Panc1 (cell line): ENCODE results near the gene PRKACA. TPM values are rescaled to one million over a fixed set of nuclear protein-coding genes. Genes with fewer than 3 reads are reported as not detected.

ENCODE experiments used
- ATAC-seq: fragments of 200-7000 bp; cut with Tn5 transposase; 2 replicates; pipeline ENCODE4 v1.9.1; 2020; ENCODE audit warnings: mild to moderate bottlenecking, moderate library complexity
- BruUV-seq: library from RNA; stranded (reverse); fragments of 400-500 nt; replicated peaks from 2 replicates; lab custom pipeline; 2021; lab: Mats Ljungman, UMichigan
- CTCF ChIA-PET: fragments of 300-600 bp; sonication (Branson Sonifier 250); formaldehyde crosslinking; loops from one replicate; lab custom pipeline; 2022; ENCODE audit warnings: antibody characterized with exemption; lab: Charles Lee
- POLR2A ChIA-PET: fragments of 300-600 bp; sonication (Branson Sonifier 250); formaldehyde crosslinking; loops from one replicate; lab custom pipeline; 2022; ENCODE audit warnings: antibody characterized with exemption; lab: Charles Lee
- DNase-seq: peaks from one replicate; pipeline ENCODE4 v3.0.0-alpha.2; 2010; ENCODE audit warnings: low read depth, low spot score
- H3K27ac ChIP-seq: 2 replicates; pipeline ENCODE4 v1.5.1; 2011; ENCODE audit warnings: mild to moderate bottlenecking, low read length, inconsistent platforms
- H3K27me3 ChIP-seq: fragments of 200-500 bp; sonication (Bioruptor generic); 2 replicates; pipeline ENCODE4 v1.6.0; 2014; ENCODE audit warnings: low read length, inconsistent platforms; ENCODE audit not compliant: control insufficient read depth, insufficient read depth
- H3K36me3 ChIP-seq: fragments of 200-500 bp; sonication (Bioruptor generic); 2 replicates; pipeline ENCODE4 v1.5.1; 2014; ENCODE audit warnings: inconsistent platforms, mild to moderate bottlenecking, low read length, moderate library complexity; ENCODE audit not compliant: control insufficient read depth, insufficient read depth
- H3K4me1 ChIP-seq: 2 replicates; pipeline ENCODE4 v1.5.1; 2011; ENCODE audit warnings: inconsistent platforms, mild to moderate bottlenecking, low read length, moderate library complexity; ENCODE audit not compliant: control insufficient read depth, insufficient read depth
- H3K4me3 ChIP-seq, 2 experiments: 2 replicates each; pipeline ENCODE4 v1.5.1; 2011 to 2012; ENCODE audit warnings: low read depth in 2 of 2, low read length in 2 of 2, mild to moderate bottlenecking in 2 of 2, inconsistent platforms in 1 of 2, moderate library complexity in 1 of 2
- H3K9me3 ChIP-seq: fragments of 200-500 bp; sonication (Bioruptor generic); 2 replicates; pipeline ENCODE4 v1.5.1; 2014; ENCODE audit warnings: low read depth, mild to moderate bottlenecking, inconsistent platforms, low read length, moderate library complexity; ENCODE audit not compliant: control insufficient read depth, insufficient read depth
- POLR2AphosphoS5 ChIP-seq: IDR thresholded peaks from 2 replicates; pipeline ENCODE4 v1.6.1; 2012; ENCODE audit warnings: mild to moderate bottlenecking, low read depth, low read length, moderate library complexity
- SIN3A ChIP-seq: IDR thresholded peaks from 2 replicates; pipeline ENCODE4 v1.6.1; 2012; ENCODE audit warnings: low read depth, mild to moderate bottlenecking, low read length, moderate library complexity, borderline replicate concordance; ENCODE audit not compliant: insufficient read depth
- TCF7L2 ChIP-seq: IDR thresholded peaks from 2 replicates; pipeline ENCODE4 v1.6.1; 2011; ENCODE audit warnings: mild to moderate bottlenecking, low read depth, low read length, inconsistent platforms
- in situ Hi-C: cut with HindIII; loops from 2 replicates; pipeline ENCODE4 v1.10.0; 2016; ENCODE audit warnings: low sequenced_read_pairs, low pct_unique_long_range_greater_than_20kb
- intact Hi-C: fragments of 100-400 bp; cut with micrococcal nuclease; formaldehyde crosslinking; loops from one replicate; pipeline ENCODE4 v1.10.0; 2022; ENCODE audit not compliant: unreplicated experiment
- total RNA-seq: library from RNA; stranded (reverse); gene quantifications from one replicate; pipeline ENCODE4 v1.2.1, GENCODE V29; 2021; ENCODE audit not compliant: unreplicated experiment
- TF ChIP-seq, protein P1 (sequence below): fragments of 450-650 bp; IDR thresholded peaks from 2 replicates; pipeline ENCODE4 v1.5.1; 2017; ENCODE audit warnings: mild to moderate bottlenecking
- TF ChIP-seq, protein P2 (sequence below), 2 experiments: IDR thresholded peaks; 2 replicates each; pipeline ENCODE4 v1.6.1; 2011 to 2012; ENCODE audit warnings: low read depth in 2 of 2, control low read depth in 1 of 2, low read length in 1 of 2, mild to moderate bottlenecking in 1 of 2, moderate library complexity in 1 of 2; ENCODE audit not compliant: insufficient read depth in 1 of 2

The PRKACA gene
- total RNA-seq, 1 experiment from 2014 or later = 70.8 TPM

DNA sequence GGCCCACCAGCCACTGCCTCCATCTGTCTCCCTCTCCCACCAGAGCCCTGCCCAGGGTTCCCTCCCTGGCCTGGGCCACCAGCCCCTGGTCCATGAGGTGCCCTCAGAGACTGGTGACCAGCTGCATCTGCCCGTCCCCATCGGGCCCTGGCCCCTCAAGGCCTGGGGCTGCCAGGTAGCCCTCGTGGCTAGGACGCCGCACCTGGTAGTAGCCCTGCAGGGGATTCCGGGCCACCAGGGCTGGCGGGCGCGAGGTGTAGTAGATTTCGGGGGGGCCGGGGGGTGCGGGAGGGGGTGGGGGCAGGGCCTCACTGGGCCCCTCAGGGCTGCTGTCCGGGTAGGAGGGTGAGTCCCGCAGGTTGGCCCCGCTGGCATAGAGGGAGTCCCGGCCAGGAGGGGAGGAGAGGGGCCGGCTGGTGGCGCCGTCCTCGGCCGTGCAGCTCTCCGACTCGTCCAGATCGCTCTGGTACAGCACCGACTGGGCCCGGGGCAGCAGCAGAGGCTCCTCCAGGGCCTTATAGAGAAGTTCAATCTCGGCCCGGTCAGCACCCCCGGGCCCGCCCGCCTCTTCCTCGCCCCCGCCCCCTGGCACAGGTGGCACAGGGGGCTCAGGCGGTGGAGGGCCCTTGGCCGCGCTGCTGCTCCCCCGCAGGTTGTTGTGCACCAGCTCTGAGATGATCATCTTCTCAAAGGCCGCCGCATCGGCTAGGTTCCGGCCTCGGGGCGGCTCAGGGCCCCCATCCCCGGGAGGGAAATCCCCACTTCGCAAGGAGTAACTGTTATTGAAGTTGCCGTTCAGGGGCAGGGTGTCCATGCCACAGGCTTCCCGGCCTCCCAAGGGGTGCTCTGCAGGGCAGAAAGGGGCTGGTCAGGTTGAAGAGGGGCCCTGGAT is 33.5 kb upstream of the PRKACA start:
- TF ChIP-seq, protein P1, sequence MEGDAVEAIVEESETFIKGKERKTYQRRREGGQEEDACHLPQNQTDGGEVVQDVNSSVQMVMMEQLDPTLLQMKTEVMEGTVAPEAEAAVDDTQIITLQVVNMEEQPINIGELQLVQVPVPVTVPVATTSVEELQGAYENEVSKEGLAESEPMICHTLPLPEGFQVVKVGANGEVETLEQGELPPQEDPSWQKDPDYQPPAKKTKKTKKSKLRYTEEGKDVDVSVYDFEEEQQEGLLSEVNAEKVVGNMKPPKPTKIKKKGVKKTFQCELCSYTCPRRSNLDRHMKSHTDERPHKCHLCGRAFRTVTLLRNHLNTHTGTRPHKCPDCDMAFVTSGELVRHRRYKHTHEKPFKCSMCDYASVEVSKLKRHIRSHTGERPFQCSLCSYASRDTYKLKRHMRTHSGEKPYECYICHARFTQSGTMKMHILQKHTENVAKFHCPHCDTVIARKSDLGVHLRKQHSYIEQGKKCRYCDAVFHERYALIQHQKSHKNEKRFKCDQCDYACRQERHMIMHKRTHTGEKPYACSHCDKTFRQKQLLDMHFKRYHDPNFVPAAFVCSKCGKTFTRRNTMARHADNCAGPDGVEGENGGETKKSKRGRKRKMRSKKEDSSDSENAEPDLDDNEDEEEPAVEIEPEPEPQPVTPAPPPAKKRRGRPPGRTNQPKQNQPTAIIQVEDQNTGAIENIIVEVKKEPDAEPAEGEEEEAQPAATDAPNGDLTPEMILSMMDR = no peak
- TF ChIP-seq POLR2AphosphoS5 = no peak
- TF ChIP-seq, protein P2, sequence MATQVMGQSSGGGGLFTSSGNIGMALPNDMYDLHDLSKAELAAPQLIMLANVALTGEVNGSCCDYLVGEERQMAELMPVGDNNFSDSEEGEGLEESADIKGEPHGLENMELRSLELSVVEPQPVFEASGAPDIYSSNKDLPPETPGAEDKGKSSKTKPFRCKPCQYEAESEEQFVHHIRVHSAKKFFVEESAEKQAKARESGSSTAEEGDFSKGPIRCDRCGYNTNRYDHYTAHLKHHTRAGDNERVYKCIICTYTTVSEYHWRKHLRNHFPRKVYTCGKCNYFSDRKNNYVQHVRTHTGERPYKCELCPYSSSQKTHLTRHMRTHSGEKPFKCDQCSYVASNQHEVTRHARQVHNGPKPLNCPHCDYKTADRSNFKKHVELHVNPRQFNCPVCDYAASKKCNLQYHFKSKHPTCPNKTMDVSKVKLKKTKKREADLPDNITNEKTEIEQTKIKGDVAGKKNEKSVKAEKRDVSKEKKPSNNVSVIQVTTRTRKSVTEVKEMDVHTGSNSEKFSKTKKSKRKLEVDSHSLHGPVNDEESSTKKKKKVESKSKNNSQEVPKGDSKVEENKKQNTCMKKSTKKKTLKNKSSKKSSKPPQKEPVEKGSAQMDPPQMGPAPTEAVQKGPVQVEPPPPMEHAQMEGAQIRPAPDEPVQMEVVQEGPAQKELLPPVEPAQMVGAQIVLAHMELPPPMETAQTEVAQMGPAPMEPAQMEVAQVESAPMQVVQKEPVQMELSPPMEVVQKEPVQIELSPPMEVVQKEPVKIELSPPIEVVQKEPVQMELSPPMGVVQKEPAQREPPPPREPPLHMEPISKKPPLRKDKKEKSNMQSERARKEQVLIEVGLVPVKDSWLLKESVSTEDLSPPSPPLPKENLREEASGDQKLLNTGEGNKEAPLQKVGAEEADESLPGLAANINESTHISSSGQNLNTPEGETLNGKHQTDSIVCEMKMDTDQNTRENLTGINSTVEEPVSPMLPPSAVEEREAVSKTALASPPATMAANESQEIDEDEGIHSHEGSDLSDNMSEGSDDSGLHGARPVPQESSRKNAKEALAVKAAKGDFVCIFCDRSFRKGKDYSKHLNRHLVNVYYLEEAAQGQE (IDR thresholded peaks at IDR 0.05; ENCODE audit: insufficient read depth in 1 of 2, low read depth in 2 of 2, low read length in 1 of 2) = no peak
- no peak for TF ChIP-seq TCF7L2
- no peak for TF ChIP-seq SIN3A
- no TSS peak for BruUV-seq
- in situ Hi-C loops = no loop called here
- peaks cover 14% of the 10 kb centered on the region for H3K4me1 ChIP-seq
- DNase-seq (no peak), ATAC-seq (no peak)
- H3K9me3 ChIP-seq = no peaks in the 10 kb centered on the region
- no peak overlapping the region for H3K4me3 ChIP-seq
- H3K36me3 ChIP-seq = 0 out of 2 replicates have a peak, but pooled peaks cover 3% of the 10 kb centered on the region
- no peak overlapping the region for H3K27ac ChIP-seq
- ChIA-PET POLR2A (no interaction called here), CTCF (no interaction called here)
- intact Hi-C loops = no loop called here
- H3K27me3 ChIP-seq = no peaks in the 10 kb centered on the region

DNA sequence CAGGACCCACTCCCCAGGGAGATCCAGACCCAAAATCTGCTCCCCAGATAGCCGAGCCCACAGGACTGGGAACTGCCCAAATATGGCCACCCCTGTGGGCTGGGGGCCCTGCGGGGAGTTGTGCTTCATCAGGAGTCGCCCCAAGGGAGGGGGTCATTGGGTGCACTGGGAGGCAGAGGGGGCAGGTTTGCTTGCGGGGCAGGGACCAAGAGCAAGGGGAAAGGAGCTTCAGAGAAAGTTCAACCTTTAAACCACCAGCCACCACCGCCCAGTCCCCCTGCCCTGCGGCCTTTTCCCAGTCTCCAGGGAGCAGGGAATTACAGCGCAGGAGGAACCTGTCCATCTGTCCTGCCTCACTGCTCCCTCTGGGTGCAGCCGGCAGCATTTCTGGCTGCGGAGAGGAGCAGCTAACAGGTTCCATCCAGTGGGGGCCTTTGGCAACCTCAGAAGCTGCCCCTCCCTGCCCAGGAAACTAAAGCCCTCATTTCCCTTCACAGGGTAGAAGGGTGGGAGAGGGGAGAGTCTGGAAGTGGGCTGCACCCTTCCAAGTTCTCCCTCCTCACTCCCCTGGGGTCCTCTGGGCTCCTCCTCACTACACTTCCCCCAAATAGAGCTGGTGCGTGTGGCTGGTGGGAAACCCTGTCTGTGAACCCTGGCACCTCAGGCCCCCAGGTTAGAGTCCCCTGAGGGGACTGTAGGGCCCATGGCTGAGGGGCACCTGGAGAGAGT is 32.6 kb upstream of the PRKACA start:
- CTCF ChIA-PET = interaction anchor here (0.8 kb wide), 1 partner anchor 256 kb away, joined by 3 read pairs; no protein-coding TSS in a partner anchor
- no peak for DNase-seq
- intact Hi-C loops = no loop called here
- peaks cover 18% of the 10 kb centered on the region for H3K4me1 ChIP-seq
- in situ Hi-C loops = no loop called here
- POLR2A ChIA-PET = no interaction called here
- no peaks in the 10 kb centered on the region for H3K27me3 ChIP-seq
- no peak overlapping the region for H3K27ac ChIP-seq
- TF ChIP-seq POLR2AphosphoS5 (no peak), TCF7L2 (no peak), SIN3A (no peak)
- TF ChIP-seq, protein P2 (IDR thresholded peaks at IDR 0.05; ENCODE audit: insufficient read depth in 1 of 2, low read depth in 2 of 2, low read length in 1 of 2) = no peak
- TF ChIP-seq, protein P1 = no peak
- no peaks in the 10 kb centered on the region for H3K36me3 ChIP-seq
- no peak for ATAC-seq
- BruUV-seq = no TSS peak
- no peak overlapping the region for H3K4me3 ChIP-seq
- H3K9me3 ChIP-seq = no peaks in the 10 kb centered on the region
